Measurements from ENCODE around the gene RTF1.

The RTF1 gene

GRCh38 chr15:41491889-41492288, 75.0 kb downstream of the RTF1 start:
- no peak for TF ChIP-seq CTCF (conservative IDR thresholded peaks at IDR 0.05)
- H3K27ac ChIP-seq: no peak overlapping the region

- H3K27ac ChIP-seq: peak overlapping the region; percentile 52; the same call in 1 of the 2 replicates
- no peak for TF ChIP-seq CTCF (conservative IDR thresholded peaks at IDR 0.05)
These were observed 75.8 kb downstream of the RTF1 start for GRCh38 chr15:41492597-41493204.

- peak within 1 kb of the TSS; percentile 52; the same call in 1 of the 2 replicates for H3K27ac ChIP-seq
- TF ChIP-seq CTCF (conservative IDR thresholded peaks at IDR 0.05): no peak
These were observed 76.5 kb downstream of the RTF1 start, which contains the start of gene ITPKA for GRCh38 chr15:41493205-41493901. TSS of gene ITPKA (plus strand) at chr15:41493874. CDS start at chr15:41493928, 54 bp downstream.

GRCh38 chr15:41493902-41494189, 77.0 kb downstream of the RTF1 start:
- peak overlapping the region; percentile 52; the same call in 1 of the 2 replicates for H3K27ac ChIP-seq
- no peak for TF ChIP-seq CTCF (conservative IDR thresholded peaks at IDR 0.05)

- TF ChIP-seq CTCF (conservative IDR thresholded peaks at IDR 0.05): no peak
- H3K27ac ChIP-seq: peak overlapping the region; percentile 52; the same call in 1 of the 2 replicates
These were observed 77.5 kb downstream of the RTF1 start for GRCh38 chr15:41494190-41494921.

- TF ChIP-seq CTCF (conservative IDR thresholded peaks at IDR 0.05): no peak
- no peak overlapping the region for H3K27ac ChIP-seq
These were observed 78.2 kb downstream of the RTF1 start for GRCh38 chr15:41494922-41495735.

Data from VCaP (cell line).